ENCODE results near the gene HLA-DOB. TPM values are rescaled to one million over a fixed set of nuclear protein-coding genes. Genes with fewer than 3 reads are reported as not detected.

Gene HLA-DOB
- total RNA-seq, 2 donors from 2014 or later: 0.58 to 0.69 TPM

DNA sequence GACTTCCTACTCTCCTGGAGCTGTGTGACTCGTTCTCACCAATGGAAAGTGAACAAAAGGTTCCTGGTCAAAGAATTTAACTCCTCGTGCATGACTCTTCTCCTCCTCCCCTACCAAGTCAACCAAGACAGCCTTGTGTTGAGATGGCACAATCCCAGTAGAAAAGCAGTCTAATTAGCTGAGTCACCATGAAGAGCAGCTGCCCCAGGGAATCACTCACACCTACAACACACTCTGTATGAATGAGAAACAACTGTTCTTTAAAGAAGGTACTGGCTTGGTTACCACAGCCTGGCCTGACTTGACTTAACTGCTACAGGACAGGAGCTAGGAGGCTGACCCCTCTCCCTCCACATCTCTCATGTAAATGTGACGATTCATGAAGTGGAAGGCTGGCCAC lies 2.9 kb upstream of the HLA-DOB start:
- DNase-seq: no peak
- intact Hi-C loops (cut with DNase I): no loop called here
- no peak for TF ChIP-seq CTCF (IDR thresholded peaks at IDR 0.05)
- no peak overlapping the region for H3K9ac ChIP-seq (ENCODE audit: low read depth in 2 of 2, low read length in 2 of 2)
- no peak overlapping the region for H3K27ac ChIP-seq
- H3K4me3 ChIP-seq: no peak overlapping the region
- H3K4me1 ChIP-seq: no peaks in the 10 kb centered on the region
- no peaks in the 10 kb centered on the region for H3K27me3 ChIP-seq
- no peaks in the 10 kb centered on the region for H3K36me3 ChIP-seq
- no peaks in the 10 kb centered on the region for H3K9me3 ChIP-seq

GRCh38 chr6:32818867-32819266 lies 2.1 kb upstream of the HLA-DOB start:
- H3K4me1 ChIP-seq: no peaks in the 10 kb centered on the region
- no peaks in the 10 kb centered on the region for H3K9me3 ChIP-seq
- no peak for DNase-seq
- no peaks in the 10 kb centered on the region for H3K27me3 ChIP-seq
- intact Hi-C loops (cut with DNase I): no loop called here
- TF ChIP-seq CTCF (IDR thresholded peaks at IDR 0.05): no peak
- no peak overlapping the region for H3K27ac ChIP-seq
- H3K36me3 ChIP-seq: no peaks in the 10 kb centered on the region
- no peak overlapping the region for H3K9ac ChIP-seq (ENCODE audit: low read depth in 2 of 2, low read length in 2 of 2)
- H3K4me3 ChIP-seq: no peak overlapping the region

GRCh38 chr6:32815996-32816395 lies 806 bp downstream of the HLA-DOB start:
- no peaks in the 10 kb centered on the region for H3K9me3 ChIP-seq
- no peak overlapping the region for H3K4me3 ChIP-seq
- no peak for DNase-seq
- H3K9ac ChIP-seq (ENCODE audit: low read depth in 2 of 2, low read length in 2 of 2): no peak overlapping the region
- no peaks in the 10 kb centered on the region for H3K36me3 ChIP-seq
- TF ChIP-seq CTCF (IDR thresholded peaks at IDR 0.05): no peak
- intact Hi-C loops (cut with DNase I): no loop called here
- no peak overlapping the region for H3K27ac ChIP-seq
- H3K4me1 ChIP-seq: no peaks in the 10 kb centered on the region
- no peaks in the 10 kb centered on the region for H3K27me3 ChIP-seq

- Histone ChIP-seq H3K27me3 (no peaks in the 10 kb centered on the region), H3K9ac (ENCODE audit: low read depth in 2 of 2, low read length in 2 of 2) (no peak overlapping the region), H3K27ac (no peak overlapping the region), H3K9me3 (no peaks in the 10 kb centered on the region), H3K4me3 (no peak overlapping the region), H3K36me3 (no peaks in the 10 kb centered on the region), H3K4me1 (no peaks in the 10 kb centered on the region)
- intact Hi-C loops (cut with DNase I): no loop called here
- TF ChIP-seq CTCF (IDR thresholded peaks at IDR 0.05): no peak
- no peak for DNase-seq
Observed at GRCh38 chr6:32815115-32815514, 1.7 kb downstream of the HLA-DOB start.

GRCh38 chr6:32814145-32814544 lies 2.7 kb downstream of the HLA-DOB start:
- Histone ChIP-seq H3K27ac (no peak overlapping the region), H3K27me3 (no peaks in the 10 kb centered on the region), H3K4me1 (no peaks in the 10 kb centered on the region), H3K9me3 (no peaks in the 10 kb centered on the region), H3K36me3 (no peaks in the 10 kb centered on the region), H3K9ac (ENCODE audit: low read depth in 2 of 2, low read length in 2 of 2) (no peak overlapping the region), H3K4me3 (no peak overlapping the region)
- DNase-seq: no peak
- intact Hi-C loops (cut with DNase I): no loop called here
- no peak for TF ChIP-seq CTCF (IDR thresholded peaks at IDR 0.05)

- H3K27me3 ChIP-seq: no peaks in the 10 kb centered on the region
- intact Hi-C loops (cut with DNase I): no loop called here
- no peak overlapping the region for H3K4me3 ChIP-seq
- H3K9me3 ChIP-seq: no peaks in the 10 kb centered on the region
- DNase-seq: no peak
- no peak for TF ChIP-seq CTCF (IDR thresholded peaks at IDR 0.05)
- H3K27ac ChIP-seq: no peak overlapping the region
- H3K4me1 ChIP-seq: no peaks in the 10 kb centered on the region
- no peaks in the 10 kb centered on the region for H3K36me3 ChIP-seq
- no peak overlapping the region for H3K9ac ChIP-seq (ENCODE audit: low read depth in 2 of 2, low read length in 2 of 2)
Observed at GRCh38 chr6:32809171-32809570, 7.6 kb downstream of the HLA-DOB start.
